Endothelial cell of umbilical vein (primary cell): Measurements from ENCODE around the gene ZBTB7C.

Experiments
- CTCF ChIP-seq, 2 donors: IDR thresholded peaks; 1 replicate in 1 of 2; 2 replicates in 1 of 2; pipeline ENCODE4 v1.5.1; 2011; ENCODE audit warnings: low read length in 2 of 2, mild to moderate bottlenecking in 2 of 2, moderate library complexity in 2 of 2, control low read depth in 1 of 2, inconsistent platforms in 1 of 2, low read depth in 1 of 2; ENCODE audit not compliant: insufficient read depth in 1 of 2; ENCODE audit errors: extremely low read depth in 1 of 2
- JUN ChIP-seq: IDR thresholded peaks from 2 replicates; pipeline ENCODE4 v1.6.1; 2011; ENCODE audit warnings: borderline replicate concordance, low read depth; ENCODE audit not compliant: insufficient read length, insufficient read depth
- MAX ChIP-seq: IDR thresholded peaks from 2 replicates; pipeline ENCODE4 v1.6.1; 2011; ENCODE audit not compliant: insufficient read depth, insufficient read length
- POLR2AphosphoS5 ChIP-seq: IDR thresholded peaks from 2 replicates; pipeline ENCODE4 v1.6.1; 2012; ENCODE audit warnings: low read depth, mild to moderate bottlenecking, control low read depth, low read length, moderate library complexity; ENCODE audit not compliant: insufficient read depth

- no peak for TF ChIP-seq CTCF (IDR thresholded peaks at IDR 0.05; ENCODE audit: extremely low read depth in 1 of 2, insufficient read depth in 1 of 2, low read depth in 1 of 2, low read length in 2 of 2)
- TF ChIP-seq JUN = no peak
- no peak for TF ChIP-seq POLR2AphosphoS5
- no peak for TF ChIP-seq MAX
Observed at GRCh38 chr18:48011926-48012465, 397.2 kb downstream of the ZBTB7C start.
